GM18511 (cell line): ENCODE measurements around the gene TCF7L1.
"Not testable (repeated sequence)": the region's sequence is repeated elsewhere in the genome, so short reads cannot be mapped to it uniquely, and the experiment has no call there.

ENCODE experiments used
- ATAC-seq: cut with Tn5 transposase; IDR thresholded peaks from one replicate; pipeline ENCODE4 v1.9.1; 2021; ENCODE audit warnings: mild to moderate bottlenecking, moderate library complexity; ENCODE audit not compliant: unreplicated experiment

TCF7L1 gene

GRCh38 chr2:85131116-85131515, 2.1 kb upstream of the TCF7L1 start:
- no peak for ATAC-seq

GRCh38 chr2:85132397-85132796, 795 bp upstream of the TCF7L1 start:
- no peak for ATAC-seq

GRCh38 chr2:85133751-85134254, 611 bp downstream of the TCF7L1 start:
- ATAC-seq: peak; percentile 35

GRCh38 chr2:85134255-85134895, 1.2 kb downstream of the TCF7L1 start:
- no peak for ATAC-seq

GRCh38 chr2:85134896-85135659, 1.9 kb downstream of the TCF7L1 start:
- ATAC-seq: no peak

GRCh38 chr2:85135660-85135914, 2.4 kb downstream of the TCF7L1 start:
- no peak for ATAC-seq

- no peak for ATAC-seq
Observed at GRCh38 chr2:85137156-85137555, 4.0 kb downstream of the TCF7L1 start.

GRCh38 chr2:85143463-85144082, 10.4 kb downstream of the TCF7L1 start:
- ATAC-seq: no peak

- ATAC-seq: no peak
Observed at GRCh38 chr2:85145116-85145820, 12.1 kb downstream of the TCF7L1 start.

GRCh38 chr2:85148190-85148589, 15.0 kb downstream of the TCF7L1 start:
- no peak for ATAC-seq

GRCh38 chr2:85151026-85151425, 17.8 kb downstream of the TCF7L1 start:
- no peak for ATAC-seq

GRCh38 chr2:85152895-85153294, 19.7 kb downstream of the TCF7L1 start:
- ATAC-seq: no peak

- no peak for ATAC-seq
Observed at GRCh38 chr2:85154048-85154753, 21.0 kb downstream of the TCF7L1 start.

GRCh38 chr2:85155082-85155481, 21.9 kb downstream of the TCF7L1 start:
- not testable (repeated sequence) for ATAC-seq

- ATAC-seq: no peak
Observed at GRCh38 chr2:85156153-85156552, 23.0 kb downstream of the TCF7L1 start.

GRCh38 chr2:85156619-85157018, 23.4 kb downstream of the TCF7L1 start:
- no peak for ATAC-seq

- no peak for ATAC-seq
Observed at GRCh38 chr2:85157345-85157744, 24.2 kb downstream of the TCF7L1 start.

- no peak for ATAC-seq
Observed at GRCh38 chr2:85158559-85159273, 25.5 kb downstream of the TCF7L1 start.

GRCh38 chr2:85159589-85159988, 26.4 kb downstream of the TCF7L1 start:
- ATAC-seq: no peak
